MM.1S (cell line): Measurements from ENCODE around the gene PPM1K.

Source experiments
- CTCF ChIP-seq: fragments of 300-600 bp; sonication (generic); IDR thresholded peaks from 2 replicates; pipeline ENCODE4 v1.5.1; 2016; ENCODE audit warnings: antibody characterized with exemption, low read length, mixed read lengths
- EZH2 ChIP-seq: fragments of 300-600 bp; sonication (generic); optimal IDR thresholded peaks from 2 replicates; pipeline ENCODE3; 2017; ENCODE audit warnings: low read depth, mild to moderate bottlenecking, antibody characterized with exemption, low read length, mixed read lengths

- TF ChIP-seq CTCF (no peak), EZH2 (no peak)
Observed at GRCh38 chr4:88217169-88217568, 67.2 kb downstream of the PPM1K start.
